ENCODE results near the gene ZNF586.
"Not testable (repeated sequence)": the region's sequence is repeated elsewhere in the genome, so short reads cannot be mapped to it uniquely, and the experiment has no call there.

DNA sequence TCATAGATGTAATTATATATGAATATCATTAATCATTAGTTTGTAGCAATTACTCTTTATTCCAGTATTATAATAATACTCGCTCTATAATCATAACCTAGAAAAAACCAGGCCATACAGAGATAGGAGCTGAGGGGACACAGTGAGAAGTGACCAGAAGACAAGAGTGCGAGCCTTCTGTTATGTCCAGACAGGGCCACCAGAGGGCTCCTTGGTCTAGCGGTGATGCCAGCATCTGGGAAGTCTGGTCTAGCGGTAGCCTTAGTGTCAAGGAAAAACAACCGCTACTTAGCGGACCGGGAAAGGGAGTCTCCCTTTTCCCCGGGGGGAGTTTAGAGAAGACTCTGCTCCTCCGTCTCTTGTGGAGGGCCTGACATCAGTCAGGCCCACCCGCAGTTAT lies 31.2 kb upstream of the ZNF586 start:
- TF ChIP-seq POLR2A (IDR thresholded peaks at IDR 0.05), result not testable (repeated sequence)
- TF ChIP-seq, protein P1, sequence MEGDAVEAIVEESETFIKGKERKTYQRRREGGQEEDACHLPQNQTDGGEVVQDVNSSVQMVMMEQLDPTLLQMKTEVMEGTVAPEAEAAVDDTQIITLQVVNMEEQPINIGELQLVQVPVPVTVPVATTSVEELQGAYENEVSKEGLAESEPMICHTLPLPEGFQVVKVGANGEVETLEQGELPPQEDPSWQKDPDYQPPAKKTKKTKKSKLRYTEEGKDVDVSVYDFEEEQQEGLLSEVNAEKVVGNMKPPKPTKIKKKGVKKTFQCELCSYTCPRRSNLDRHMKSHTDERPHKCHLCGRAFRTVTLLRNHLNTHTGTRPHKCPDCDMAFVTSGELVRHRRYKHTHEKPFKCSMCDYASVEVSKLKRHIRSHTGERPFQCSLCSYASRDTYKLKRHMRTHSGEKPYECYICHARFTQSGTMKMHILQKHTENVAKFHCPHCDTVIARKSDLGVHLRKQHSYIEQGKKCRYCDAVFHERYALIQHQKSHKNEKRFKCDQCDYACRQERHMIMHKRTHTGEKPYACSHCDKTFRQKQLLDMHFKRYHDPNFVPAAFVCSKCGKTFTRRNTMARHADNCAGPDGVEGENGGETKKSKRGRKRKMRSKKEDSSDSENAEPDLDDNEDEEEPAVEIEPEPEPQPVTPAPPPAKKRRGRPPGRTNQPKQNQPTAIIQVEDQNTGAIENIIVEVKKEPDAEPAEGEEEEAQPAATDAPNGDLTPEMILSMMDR (IDR thresholded peaks at IDR 0.05), result peak in 2 of 4 experiments; percentile 16 to 53

Measured in uterus (tissue), 2 donors.